COLO829 (cell line): Measurements from ENCODE around the gene HCN1.

Experiments used
- DNase-seq: peaks from one replicate; pipeline ENCODE4 v3.0.0; 2012; ENCODE audit warnings: low spot score

HCN1 gene

GRCh38 chr5:45288746-45289145 lies 407.4 kb downstream of the HCN1 start:
- DNase-seq = no peak

GRCh38 chr5:45284436-45284835 lies 411.7 kb downstream of the HCN1 start:
- DNase-seq = no peak

GRCh38 chr5:45281081-45281480 lies 415.1 kb downstream of the HCN1 start:
- DNase-seq = no peak

DNA sequence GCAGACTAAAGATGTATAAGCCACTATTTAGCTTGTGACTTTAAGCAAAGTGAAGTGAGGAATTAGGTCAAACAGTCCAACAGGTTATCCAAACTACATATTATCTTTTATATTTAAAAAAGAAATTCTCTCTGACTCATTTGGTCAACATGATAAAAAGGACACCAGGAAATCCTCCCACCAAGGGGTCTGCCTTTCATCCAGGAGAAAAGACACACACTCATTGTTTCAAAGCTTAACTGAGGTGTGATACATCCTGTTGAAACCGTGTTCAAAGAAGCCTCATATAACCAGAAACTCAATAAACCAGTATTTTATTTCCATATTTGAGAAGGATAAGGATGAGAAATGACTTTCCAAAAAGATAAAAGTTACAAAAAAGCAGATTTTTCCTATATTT lies 417.1 kb downstream of the HCN1 start:
- DNase-seq = no peak

DNA sequence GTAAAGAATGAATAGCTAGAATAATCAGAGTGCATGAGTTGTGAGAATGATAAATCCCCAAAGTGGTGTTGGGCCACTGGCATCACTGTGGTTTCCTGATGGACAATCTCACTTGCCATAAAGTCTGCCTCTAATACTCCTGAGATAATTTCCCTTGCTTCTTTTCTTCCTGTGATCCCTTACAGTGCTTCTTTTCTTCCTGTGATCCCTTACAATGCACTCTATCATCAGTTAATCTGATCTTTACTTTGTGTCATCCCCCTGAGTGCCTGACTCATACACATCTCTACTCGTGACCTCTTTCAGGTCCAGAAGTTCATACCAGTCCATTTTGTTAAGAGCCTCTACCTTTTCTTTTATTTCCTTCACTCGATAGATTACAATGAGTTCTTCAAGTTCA lies 418.3 kb downstream of the HCN1 start:
- DNase-seq = peak; percentile 60

- DNase-seq = no peak
These were observed 421.9 kb downstream of the HCN1 start for GRCh38 chr5:45274241-45274640.

DNA sequence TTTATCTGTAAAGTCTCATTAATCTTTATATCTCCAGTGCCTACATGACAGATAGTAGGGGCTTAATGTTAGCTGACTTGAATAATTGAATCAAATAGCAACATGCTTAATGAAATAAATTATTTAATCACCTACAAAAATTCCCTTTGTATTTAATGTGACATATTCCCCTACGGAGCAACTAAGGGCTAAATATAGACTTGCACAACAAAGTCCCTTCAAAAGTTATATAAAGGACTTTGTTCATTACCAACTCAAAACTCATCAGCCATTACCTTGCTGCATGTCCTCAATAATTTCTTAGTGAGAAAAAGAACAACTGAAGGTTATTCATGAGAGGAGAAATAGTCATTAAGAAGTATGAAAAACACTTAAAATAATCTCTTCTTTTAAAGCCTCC lies 424.6 kb downstream of the HCN1 start:
- DNase-seq = no peak

- DNase-seq = no peak
These were observed 431.7 kb downstream of the HCN1 start for GRCh38 chr5:45264447-45264846.

- no peak for DNase-seq
These were observed 434.1 kb downstream of the HCN1 start for GRCh38 chr5:45262061-45262590.

DNA sequence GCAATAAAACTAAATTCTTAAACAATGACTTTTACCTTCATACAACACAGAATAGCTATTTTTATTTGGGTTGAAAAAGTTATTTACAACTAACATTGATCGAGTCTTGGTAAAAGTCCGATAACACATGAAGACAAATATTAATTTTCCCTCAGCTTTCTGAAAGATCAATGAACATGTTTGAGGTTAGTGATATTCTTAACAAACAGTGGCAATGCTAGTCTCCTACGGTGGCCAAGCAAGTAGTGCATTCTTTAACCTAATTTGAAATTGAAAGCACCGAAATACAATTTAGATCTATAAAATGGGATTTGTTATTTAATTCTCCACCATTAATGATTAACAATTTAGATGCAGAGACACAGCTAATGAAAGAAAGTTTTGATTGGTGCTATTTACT lies 435.1 kb downstream of the HCN1 start:
- DNase-seq = no peak

- no peak for DNase-seq
These were observed 435.9 kb downstream of the HCN1 start for GRCh38 chr5:45260292-45260691.

GRCh38 chr5:45252978-45253377 lies 443.2 kb downstream of the HCN1 start:
- no peak for DNase-seq

DNA sequence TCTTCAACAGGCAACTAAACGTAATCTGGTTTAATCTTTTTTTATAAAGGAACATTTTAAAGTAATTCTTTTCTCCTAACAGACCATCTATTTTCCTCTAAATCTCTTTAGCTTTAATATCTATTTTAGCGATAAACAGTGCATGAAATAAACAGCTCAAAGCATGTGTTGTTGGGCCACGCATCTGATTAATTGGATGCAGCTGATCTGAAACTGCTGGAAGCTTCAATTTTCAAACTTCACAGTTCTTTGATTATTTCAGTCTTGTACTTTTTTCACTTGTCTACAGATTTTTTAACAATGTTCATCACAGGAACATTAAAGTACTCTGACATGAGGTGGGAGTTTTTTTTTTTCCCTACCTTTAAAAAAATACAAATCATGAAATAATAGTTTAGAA lies 443.6 kb downstream of the HCN1 start:
- DNase-seq = no peak

- DNase-seq = no peak
These were observed 470.6 kb downstream of the HCN1 start for GRCh38 chr5:45225571-45226031.

DNA sequence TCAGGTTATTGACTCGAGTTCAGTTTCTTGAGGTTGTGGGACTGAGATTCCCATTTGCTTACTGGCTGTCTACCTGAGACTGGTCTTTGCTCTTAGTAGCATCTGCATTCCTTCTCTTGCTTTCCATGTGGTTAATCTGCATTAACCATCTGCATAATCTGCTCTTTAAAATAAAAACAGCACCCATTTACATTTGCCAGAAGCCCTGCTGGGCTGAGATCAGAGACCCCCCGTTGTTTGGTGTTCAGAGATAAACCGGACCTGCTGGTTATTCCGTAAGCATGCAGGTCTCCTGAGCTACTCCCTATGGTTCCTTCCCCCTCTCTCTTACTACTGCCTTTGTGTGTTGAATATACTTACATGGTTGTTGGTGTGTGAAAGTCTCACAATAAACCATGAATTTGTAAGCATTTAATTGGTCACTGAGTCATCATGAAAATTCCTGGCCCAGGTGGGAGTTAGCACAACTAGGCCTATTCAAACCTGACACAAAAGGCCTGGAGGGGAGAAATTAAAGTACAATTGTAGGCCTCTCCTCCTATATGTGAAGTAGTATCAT lies 490.7 kb downstream of the HCN1 start:
- DNase-seq = no peak
